Measurements from ENCODE around the gene GPSM1.
"Not testable (repeated sequence)": the region's sequence is repeated elsewhere in the genome, so short reads cannot be mapped to it uniquely, and the experiment has no call there.

The GPSM1 gene

GRCh38 chr9:136319244-136319643 is 8.1 kb upstream of the GPSM1 start:
- not testable (repeated sequence) for DNase-seq

GRCh38 chr9:136319955-136320354 is 7.4 kb upstream of the GPSM1 start:
- not testable (repeated sequence) for DNase-seq

- not testable (repeated sequence) for DNase-seq
Observed at GRCh38 chr9:136320972-136321371, 6.4 kb upstream of the GPSM1 start.

GRCh38 chr9:136321561-136321960 is 5.8 kb upstream of the GPSM1 start:
- no peak for DNase-seq

- no peak for DNase-seq
Observed at GRCh38 chr9:136322756-136323330, 4.5 kb upstream of the GPSM1 start.

GRCh38 chr9:136323371-136323789 is 4.0 kb upstream of the GPSM1 start:
- DNase-seq: no peak

GRCh38 chr9:136324501-136325300 is 2.6 kb upstream of the GPSM1 start:
- DNase-seq: no peak

GRCh38 chr9:136325358-136325757 is 2.0 kb upstream of the GPSM1 start:
- DNase-seq: no peak

GRCh38 chr9:136326061-136326760 is 1.1 kb upstream of the GPSM1 start:
- no peak for DNase-seq

GRCh38 chr9:136326761-136327303 is 507 bp upstream of the GPSM1 start:
- no peak for DNase-seq

- no peak for DNase-seq
Observed at GRCh38 chr9:136328011-136328621, 777 bp downstream of the GPSM1 start.

GRCh38 chr9:136328622-136329041 is 1.3 kb downstream of the GPSM1 start:
- DNase-seq: no peak

- no peak for DNase-seq
Observed at GRCh38 chr9:136329211-136329627, 1.9 kb downstream of the GPSM1 start.

- DNase-seq: no peak
Observed at GRCh38 chr9:136329636-136330405, 2.5 kb downstream of the GPSM1 start.

- DNase-seq: no peak
Observed at GRCh38 chr9:136330406-136330990, 3.2 kb downstream of the GPSM1 start.

- DNase-seq: no peak
Observed at GRCh38 chr9:136331030-136331429, 3.7 kb downstream of the GPSM1 start.

GRCh38 chr9:136331556-136332481 is 4.5 kb downstream of the GPSM1 start:
- DNase-seq: no peak

- no peak for DNase-seq
Observed at GRCh38 chr9:136332482-136332983, 5.2 kb downstream of the GPSM1 start.

GRCh38 chr9:136333045-136333444 is 5.7 kb downstream of the GPSM1 start:
- no peak for DNase-seq

- DNase-seq: no peak
Observed at GRCh38 chr9:136333486-136333885, 6.1 kb downstream of the GPSM1 start.

- no peak for DNase-seq
Observed at GRCh38 chr9:136334541-136334940, 7.2 kb downstream of the GPSM1 start.

Measured in stimulated activated CD4-positive, alpha-beta T cell treated with anti-CD3 and anti-CD28 coated beads, Interleukin-2, amount 100 ng/mL, for 24 hours (primary cell).